Measurements from ENCODE around the gene POLR1G. TPM values are rescaled to one million over a fixed set of nuclear protein-coding genes. Genes with fewer than 3 reads are reported as not detected.
A peak's percentile ranks its signal among the peaks of the same experiment; 100 is the strongest.
"Not testable (repeated sequence)": the region's sequence is repeated elsewhere in the genome, so short reads cannot be mapped to it uniquely, and the experiment has no call there.

POLR1G gene
- total RNA-seq, 1 experiment from 2014 or later: 51.7 TPM

DNA sequence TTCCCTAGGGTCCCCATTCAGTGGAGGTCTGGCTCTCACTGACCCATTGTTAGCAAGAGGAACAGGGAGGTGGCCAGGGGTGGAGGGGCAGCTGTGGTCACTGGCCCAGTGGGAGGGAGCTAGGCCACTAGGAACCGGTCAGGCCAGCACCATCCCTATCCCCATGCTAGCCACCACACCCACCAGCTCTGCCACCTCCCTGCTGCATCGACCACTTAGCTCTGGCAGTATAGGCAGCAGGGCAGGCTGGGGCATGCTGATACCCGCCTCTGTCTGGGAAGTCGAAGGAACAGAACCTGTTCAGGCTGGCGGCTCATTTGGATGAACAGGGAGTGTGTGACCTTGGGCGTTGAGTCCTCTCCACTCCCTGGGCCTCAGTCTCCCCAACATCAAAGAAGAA, 6.3 kb upstream of the POLR1G start:
- peak; percentile 23 for DNase-seq (ENCODE audit: low spot score)

DNA sequence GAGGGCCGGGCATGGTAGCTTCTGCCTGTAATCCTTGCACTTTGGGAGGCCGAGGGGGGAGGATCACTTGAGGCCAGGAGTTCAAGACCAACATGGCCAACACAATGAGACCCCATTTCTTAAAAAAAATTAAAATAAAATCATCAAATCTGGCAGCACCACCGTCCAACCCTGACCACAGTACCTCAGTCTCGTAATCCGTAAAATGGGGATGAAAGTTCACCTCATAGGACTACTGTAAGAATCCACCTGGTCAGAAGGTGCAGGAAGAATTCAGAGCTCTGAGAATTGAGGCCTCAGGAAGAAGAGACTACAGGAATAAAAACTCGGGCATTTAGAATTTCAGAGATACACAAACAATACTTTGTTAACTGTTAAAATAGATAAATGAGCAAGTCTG, 4.6 kb upstream of the POLR1G start:
- no peak for DNase-seq (ENCODE audit: low spot score)

DNA sequence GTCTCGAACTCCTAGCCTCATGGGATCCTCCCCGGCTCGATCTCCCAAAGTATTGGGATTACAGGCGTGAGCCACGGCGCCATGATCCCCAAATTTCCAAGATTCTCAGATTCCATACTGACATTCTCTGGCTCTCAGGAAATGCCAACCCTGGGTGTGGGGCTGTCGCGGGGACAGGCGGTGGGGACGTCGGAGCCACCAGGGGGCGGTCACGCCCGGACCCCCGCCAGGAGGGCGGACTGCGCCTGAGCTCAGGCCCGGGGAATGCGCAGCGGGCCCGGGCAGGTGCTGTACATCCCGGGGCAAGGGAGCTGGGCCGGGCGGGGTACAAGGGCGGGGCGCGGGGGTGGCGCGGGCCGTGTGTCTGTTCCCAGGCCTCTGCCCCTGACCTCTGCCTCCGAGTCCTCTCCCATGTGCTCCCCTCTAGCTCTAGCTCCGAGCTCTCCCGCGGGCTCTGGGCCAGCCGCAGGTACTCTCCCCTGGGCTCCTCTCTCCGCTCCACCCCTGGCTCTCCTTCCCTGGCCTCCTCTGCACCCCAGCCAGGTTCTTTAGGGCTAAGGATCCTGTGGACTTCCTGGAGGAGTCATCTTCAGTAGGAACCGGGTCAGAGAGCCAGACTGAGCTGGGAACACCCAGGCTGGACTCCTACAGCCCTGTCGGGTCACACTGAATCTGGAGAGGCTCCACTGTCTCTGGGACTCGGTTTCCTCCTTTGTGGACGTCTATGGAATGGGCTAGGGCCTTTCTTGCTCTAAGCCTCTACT, 4.0 kb upstream of the POLR1G start:
- DNase-seq (ENCODE audit: low spot score): peak; percentile 84

DNA sequence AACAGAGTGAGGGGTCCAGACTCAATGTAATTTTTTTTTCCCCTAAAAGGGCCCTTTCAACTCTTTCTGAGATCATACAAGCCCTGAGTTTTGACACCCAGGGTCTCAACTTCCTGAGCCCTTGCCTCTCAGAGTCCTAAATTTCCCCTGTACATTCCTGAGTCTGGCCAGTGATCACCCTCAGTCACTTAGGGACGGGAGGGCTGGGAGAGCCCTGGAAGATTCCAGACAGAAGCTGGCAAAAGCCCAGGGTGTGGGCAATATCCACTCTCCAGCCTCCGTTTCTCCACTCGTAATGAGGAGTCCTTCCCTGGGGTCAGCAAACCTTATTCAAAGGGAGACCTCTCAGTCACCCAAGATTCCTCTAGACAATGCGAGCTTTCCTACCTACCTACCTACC, 3.2 kb upstream of the POLR1G start:
- DNase-seq (ENCODE audit: low spot score): no peak

DNA sequence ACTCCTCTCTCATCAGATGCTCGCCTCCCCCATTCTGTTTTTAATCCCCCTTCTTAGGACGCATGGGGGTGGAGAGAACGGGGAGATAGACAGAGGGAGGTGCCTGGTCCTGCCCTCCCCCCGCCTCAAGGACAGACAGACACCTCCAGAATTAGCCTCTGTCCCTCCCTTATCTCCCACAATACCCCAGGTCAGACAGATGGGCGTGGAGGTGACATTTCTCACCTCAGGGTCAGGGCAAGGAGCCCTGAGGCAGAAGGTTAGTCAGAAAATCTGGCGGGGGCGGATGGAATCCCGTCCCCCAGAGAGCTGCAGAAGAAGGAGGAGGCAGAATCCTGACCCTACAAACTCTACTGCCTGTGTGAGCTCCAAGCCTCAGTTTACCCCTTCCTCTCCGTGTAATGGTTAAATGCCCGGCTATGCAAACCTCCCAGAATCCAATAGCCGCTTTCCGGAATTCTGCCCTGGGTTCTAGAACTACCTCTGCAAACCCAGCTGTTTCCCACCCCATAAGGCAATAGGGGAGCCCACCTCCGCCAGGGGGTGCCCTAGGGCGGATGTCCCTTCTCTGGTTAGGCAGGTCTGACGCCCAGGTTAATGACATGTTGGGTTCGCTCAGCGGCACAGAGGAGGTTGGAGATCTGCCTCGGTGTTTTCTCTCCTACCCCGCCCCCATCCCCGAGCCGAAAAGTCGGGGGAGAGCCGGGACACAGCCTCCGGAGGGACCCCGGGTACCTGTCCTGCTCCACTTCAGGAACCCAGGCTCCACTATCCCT, 2.5 kb upstream of the POLR1G start:
- peak; percentile 95 for DNase-seq (ENCODE audit: low spot score)

DNA sequence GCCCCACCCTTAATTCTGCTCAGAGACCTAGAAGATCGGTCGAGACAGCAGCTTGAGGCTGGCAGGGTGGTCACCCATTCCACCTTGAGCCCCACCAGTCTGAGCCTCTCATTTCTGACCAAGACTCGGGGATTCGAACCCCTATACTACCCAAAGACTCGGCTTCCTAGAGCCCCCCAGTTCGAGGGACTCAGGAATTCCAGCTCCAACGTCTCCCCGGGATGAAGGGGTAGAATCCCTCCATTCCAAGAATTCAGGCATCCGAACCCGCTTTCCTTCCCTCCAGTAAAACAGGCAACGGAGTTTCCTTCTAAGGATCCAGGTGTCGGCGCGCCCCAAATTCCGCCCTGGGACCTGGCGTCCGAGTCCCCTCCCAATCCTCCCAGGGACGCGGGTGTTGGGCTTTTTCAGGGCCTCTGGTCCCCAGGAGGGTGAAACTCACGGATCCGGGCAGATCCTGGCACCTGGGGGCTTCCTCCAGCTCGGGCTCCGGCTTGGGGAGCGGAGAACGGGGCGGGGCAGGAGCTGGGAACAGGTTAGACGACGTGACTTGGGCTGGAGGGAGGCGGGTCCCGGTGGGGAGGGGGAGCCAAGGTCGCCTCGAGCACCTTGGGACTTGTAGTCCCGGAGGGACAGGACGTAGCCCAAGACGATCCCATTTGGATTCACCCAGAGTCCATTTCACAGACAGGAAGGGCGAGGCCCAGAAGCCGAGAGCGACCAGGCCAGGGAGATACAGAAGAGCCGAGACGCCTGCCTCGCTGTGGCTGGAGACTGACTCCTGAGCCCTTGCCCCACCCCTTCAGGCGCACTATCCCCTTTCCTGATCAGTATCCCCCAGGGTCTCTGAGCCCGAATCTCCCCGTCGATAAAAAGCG, 1.6 kb upstream of the POLR1G start, which contains the start of gene PPP1R13L:
PPP1R13L (minus strand) TSS at position 513 of the 878 bp plus-strand sequence. CDS start 6,751 bp downstream, outside the sequence.
- peak; percentile 99 for DNase-seq (ENCODE audit: low spot score)

DNA sequence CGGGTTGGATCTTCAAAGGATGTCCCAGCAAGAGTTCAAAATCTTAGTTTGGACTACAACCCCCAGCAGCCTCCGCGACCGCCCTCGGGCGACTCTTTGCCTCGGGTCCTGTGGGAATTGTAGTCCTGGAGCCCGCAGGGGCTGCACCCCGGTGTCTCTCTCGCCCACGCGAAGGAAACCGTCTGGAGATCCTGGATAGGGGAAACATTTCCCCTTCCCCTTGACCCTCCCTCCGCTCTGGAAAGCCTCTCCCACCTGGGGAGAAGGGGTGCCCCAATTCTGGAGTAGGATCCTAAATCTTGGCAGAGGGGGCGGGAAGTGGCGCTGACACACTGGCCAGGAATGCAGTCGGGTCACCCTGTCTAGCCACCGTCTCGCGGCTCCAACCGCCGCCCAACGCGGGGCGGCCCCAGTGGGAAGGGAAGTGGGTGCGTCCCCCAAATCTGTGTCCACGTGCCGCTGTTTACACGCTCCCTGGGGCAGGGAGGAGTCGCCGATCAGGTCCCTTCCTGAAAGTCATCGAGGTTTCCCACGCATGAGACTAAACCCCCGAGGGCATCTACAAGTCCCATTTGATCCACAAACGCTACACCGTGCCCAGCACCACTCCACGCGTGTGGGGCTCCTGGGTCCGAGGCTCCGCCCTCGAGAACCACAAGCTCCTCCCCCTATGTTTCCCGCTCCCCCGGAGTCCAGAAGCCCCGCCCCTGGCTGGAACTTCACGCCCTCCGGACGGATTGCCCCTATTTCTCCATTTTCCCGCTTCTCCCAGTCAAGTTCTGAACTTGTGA, 814 bp upstream of the POLR1G start:
- peak; percentile 99 for DNase-seq (ENCODE audit: low spot score)

DNA sequence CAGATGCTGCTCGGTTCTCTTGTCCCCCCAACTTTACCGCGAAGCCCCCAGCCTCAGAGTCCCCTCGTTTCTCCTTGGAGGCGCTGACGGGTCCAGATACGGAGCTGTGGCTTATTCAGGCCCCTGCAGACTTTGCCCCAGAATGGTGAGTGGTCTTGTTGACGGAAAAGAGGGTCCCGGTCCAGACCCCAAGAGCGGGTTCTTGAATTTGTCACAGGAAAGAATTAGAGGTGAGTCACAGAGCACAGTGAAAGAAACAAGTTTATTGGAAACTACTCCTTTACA, 589 bp downstream of the POLR1G start:
- no peak for DNase-seq (ENCODE audit: low spot score)

DNA sequence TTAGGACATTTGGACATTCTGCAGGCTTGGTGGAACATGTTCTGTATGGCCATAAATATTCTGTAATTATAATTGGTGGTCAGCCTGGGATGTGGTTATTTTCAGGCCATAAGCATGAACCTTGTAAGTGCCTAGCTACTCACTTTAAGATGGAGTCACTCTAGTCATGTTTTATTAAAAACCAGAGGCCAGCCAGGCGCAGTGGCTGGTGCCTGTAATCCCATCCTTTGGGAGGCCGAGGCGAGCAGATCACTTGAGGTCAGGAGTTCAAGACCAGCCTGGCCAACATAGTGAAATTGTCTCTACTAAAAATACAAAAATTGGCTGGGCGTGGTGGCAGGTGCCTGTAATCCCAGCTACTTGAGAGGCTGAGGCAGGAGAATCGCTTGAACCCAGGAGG, 1.1 kb downstream of the POLR1G start:
- DNase-seq (ENCODE audit: low spot score): not testable (repeated sequence)

DNA sequence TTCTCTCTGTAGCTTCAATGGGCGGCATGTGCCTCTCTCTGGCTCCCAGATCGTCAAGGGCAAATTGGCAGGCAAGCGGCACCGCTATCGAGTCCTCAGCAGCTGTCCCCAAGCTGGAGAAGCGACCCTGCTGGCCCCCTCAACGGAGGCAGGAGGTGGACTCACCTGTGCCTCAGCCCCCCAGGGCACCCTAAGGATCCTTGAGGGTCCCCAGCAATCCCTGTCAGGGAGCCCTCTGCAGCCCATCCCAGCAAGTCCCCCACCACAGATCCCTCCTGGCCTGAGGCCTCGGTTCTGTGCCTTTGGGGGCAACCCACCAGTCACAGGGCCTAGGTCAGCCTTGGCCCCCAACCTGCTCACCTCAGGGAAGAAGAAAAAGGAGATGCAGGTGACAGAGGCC, 1.7 kb downstream of the POLR1G start:
- DNase-seq (ENCODE audit: low spot score): no peak

DNA sequence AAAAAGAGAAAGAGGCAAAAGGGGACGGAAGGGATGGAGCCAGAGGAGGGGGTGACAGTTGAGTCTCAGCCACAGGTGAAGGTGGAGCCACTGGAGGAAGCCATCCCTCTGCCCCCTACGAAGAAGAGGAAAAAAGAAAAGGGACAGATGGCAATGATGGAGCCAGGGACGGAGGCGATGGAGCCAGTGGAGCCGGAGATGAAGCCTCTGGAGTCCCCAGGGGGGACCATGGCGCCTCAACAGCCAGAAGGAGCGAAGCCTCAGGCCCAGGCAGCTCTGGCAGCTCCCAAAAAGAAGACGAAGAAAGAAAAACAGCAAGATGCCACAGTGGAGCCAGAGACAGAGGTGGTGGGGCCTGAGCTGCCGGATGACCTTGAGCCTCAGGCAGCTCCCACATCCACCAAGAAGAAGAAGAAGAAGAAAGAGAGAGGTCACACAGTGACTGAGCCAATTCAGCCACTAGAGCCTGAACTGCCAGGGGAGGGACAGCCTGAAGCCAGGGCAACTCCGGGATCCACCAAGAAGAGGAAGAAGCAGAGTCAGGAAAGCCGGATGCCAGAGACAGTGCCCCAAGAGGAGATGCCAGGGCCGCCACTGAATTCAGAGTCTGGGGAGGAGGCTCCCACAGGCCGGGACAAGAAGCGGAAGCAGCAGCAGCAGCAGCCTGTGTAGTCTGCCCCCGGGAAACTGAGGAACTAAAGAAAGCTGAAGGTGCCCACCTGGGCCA, 2.5 kb downstream of the POLR1G start:
- no peak for DNase-seq (ENCODE audit: low spot score)

DNA sequence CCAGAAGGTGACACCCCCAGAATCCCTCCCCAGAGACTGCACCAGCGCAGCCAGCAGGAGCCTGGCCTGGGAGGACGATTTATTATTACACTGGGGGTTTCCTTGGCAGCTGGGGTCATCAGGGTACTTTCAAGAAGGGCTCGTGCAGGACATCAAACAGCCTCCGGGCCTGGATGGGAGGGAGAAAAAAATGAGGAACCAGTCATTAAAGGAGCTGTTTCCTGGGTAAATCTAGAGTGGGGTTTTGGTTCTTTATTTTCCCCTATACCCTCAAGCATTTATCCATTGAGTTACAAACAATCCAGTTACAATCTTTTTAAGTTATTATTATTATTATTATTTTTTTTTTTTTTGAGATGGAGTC, 3.1 kb downstream of the POLR1G start:
- DNase-seq (ENCODE audit: low spot score): no peak

DNA sequence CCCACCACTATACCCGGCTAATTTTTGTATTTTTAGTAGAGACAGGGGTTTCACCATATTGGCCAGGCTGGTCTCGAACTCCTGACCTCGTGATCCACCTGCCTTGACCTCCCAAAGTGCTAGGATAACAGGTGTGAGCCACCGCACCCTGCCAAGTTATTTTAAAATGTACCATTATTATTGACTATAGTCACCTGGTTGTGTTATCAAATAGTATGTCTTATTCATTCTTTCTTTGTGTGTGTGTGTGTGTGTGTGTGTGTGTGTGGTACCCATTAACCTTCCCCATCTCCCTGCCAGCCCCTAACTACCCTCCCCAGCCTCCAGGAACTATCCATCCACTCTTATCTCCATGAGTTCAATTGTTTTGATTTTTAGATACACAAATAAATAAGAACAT, 3.9 kb downstream of the POLR1G start:
- not testable (repeated sequence) for DNase-seq (ENCODE audit: low spot score)

DNA sequence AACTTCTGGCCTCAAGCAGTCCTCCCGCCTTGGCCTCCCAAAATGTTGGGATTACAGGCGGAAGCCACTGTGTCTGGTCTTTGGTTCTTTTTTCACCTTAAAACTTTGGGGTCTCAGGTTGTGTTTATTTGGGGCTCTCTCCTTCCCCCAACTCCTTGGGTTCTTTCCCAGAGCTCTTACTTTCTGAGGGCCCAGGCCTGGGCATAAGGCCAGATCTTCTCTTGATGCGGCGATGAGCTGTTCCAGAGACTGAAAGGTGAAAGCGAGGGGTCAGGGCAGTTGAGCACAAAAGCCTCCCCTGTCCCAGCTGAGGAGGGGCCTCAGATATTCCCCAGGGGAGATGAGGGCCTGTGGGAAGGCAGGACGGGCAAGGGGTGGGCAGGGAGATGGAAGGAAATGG, 7.1 kb downstream of the POLR1G start:
- no peak for DNase-seq (ENCODE audit: low spot score)

DNA sequence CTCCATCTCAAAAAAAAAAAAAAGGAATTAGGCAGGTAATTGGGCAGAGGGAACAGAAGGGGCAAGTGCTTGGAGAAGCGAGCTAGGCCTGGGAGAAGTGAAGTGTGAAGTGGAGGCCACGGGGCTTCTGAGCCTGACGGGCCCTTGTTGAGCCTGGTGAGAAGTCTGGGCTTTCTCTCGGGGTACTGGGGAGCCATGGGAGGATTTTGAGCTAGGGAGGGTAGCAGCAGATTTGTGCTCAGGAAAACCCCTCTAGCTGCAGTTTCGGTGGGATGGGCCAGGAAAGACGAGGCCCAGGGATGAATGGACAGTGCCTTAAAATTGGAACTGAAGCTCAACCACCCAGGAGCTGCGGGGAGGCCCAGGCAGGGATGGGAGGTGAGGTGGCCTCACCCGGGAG, 8.0 kb downstream of the POLR1G start:
- no peak for DNase-seq (ENCODE audit: low spot score)

DNA sequence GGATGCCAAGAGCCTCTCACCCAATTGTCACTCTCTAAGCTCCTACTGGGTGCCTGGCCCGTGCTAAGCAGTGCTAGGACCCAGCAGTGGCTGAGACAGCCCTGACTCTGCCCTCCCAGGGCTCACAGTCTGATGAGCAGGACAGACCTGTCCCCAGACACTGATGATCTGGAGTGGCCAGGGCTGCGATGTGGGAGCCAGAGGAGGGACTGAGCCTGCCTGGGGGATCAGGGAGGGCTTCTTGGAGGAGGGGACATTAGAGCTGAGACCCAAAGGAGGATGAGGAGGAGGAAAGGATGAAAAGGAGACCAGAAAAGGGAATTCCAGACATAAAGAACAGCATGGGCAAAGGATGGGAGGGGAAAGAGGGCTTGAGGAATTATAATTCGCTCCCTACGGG, 10.7 kb downstream of the POLR1G start:
- no peak for DNase-seq (ENCODE audit: low spot score)

DNA sequence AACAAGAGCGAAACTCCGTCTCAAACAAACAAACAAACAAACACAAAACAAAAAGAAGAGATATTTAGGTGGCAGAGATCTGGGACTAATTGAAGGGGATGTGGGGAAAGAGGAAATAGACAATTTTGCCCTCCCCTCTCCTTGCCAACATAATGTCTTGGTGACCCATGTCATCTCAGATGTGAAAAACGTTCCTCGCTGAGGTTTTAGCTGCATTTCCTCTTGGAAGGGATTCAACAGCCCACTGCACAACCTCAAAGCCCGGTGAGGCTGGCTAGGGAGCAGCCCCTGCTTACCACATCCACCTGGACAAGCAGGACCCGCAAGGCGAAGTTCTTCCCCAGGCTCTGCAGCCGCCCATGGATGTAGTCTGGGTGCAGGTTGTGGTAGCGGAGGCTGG, 12.4 kb downstream of the POLR1G start:
- DNase-seq (ENCODE audit: low spot score): no peak

DNA sequence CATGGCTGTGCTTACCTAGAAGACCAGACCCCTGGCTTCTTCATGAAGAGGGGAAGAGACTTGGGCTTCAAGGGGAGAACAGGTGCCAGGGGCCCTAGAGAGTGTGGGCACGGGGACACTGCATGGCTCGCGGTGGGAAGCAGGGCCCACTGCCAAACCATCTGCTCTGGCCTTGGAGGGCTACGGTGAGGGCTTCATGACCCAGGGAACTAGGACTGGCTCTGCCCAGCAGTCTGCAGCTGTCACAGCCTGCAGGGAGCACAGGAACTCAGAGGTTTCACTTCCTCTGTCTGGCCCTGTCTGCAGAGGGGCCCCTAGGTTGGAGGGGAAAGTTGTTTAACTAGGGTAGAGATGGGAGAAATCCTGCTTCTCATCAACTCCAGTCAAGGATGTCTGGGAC, 13.0 kb downstream of the POLR1G start:
- no peak for DNase-seq (ENCODE audit: low spot score)

DNA sequence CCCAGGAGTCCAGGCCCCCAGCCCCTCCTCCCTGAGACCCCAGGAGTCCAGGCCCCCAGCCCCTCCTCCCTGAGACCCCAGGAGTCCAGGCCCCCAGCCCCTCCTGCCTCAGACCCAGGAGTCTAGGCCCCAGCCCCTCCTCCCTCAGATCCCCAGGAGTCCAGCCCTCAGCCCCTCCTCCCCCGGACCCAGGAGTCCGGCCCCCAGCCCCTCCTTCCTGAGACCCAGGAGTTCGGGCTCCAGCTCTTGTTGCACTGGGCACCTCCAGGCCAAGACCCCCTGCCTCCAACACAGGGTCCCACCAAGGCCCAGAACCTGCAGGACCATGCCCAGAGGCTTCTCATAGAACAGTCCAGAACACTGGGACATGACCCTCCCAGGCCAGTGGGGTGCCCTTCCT, 13.5 kb downstream of the POLR1G start:
- DNase-seq (ENCODE audit: low spot score): no peak

DNA sequence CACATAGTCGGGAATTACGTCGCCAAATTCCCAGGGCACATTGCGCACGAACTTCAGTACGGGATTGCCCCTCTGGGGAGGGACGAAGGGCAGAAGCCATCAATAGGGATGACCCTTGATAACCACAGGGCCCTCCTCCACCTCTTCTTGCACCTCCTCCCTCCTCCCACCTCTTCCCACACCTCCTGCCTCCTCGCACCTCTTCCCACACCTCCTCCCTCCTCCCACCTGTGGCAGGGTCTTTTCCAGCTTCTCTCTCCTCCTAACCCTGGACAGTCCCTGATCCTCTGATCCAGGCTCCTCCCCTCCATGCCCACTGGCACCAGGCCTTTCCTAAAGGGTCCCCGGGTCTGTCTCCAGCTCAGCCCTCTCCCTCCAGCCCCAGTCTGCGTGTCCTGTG, 13.9 kb downstream of the POLR1G start:
- DNase-seq (ENCODE audit: low spot score): no peak

DNA sequence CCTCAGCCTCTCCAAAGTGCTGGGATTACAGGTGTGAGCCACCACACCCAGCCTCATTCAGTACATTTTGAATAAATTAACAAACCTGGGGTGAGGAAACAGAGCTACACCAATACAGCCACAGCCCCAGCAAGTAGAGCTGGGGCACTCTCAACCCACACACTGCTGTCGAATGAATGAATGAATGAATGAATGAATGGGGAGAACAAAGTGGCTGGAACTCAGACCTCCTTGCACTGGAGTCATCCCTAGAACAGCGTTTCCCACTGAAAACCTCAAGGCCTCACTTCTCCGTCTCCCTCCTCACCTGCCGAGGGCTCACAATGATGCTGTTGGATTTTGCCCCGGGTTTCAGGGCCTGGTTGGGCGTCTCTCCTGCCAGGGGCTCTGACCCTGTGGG, 14.4 kb downstream of the POLR1G start:
- DNase-seq (ENCODE audit: low spot score): no peak

All from HT-29 (cell line).